Natural killer cell (primary cell): ENCODE measurements around the gene OTOP2. TPM values are rescaled to one million over a fixed set of nuclear protein-coding genes. Genes with fewer than 3 reads are reported as not detected.

Experiments used
- ATAC-seq, 3 donors: fragments of 150-1000 bp in 2 of 3; fragments of 200-7000 bp in 1 of 3; cut with Tn5 transposase; 1 replicate in 1 of 3; 2 replicates in 2 of 3; pipeline ENCODE4 v1.10.0; 2021; ENCODE audit warnings: mild to moderate bottlenecking in 2 of 3, moderate library complexity in 2 of 3
- DNase-seq, 2 donors: peaks; one replicate each; pipeline versions ENCODE4 v3.0.0 to v3.0.0-alpha.2; 2013 to 2021; ENCODE audit warnings: mixed read lengths in 1 of 2
- H3K27ac ChIP-seq: one replicate; pipeline ENCODE4 v1.5.1; 2013; ENCODE audit warnings: mild to moderate bottlenecking, low read length
- H3K27me3 ChIP-seq: one replicate; pipeline ENCODE4 v1.6.1; 2013; ENCODE audit warnings: low read length; ENCODE audit not compliant: control insufficient read depth, insufficient read depth
- H3K36me3 ChIP-seq: one replicate; pipeline ENCODE4 v1.6.1; 2013; ENCODE audit warnings: low read length; ENCODE audit not compliant: control insufficient read depth, insufficient read depth
- H3K4me1 ChIP-seq: one replicate; pipeline ENCODE4 v1.6.1; 2013; ENCODE audit warnings: low read length; ENCODE audit not compliant: control insufficient read depth, insufficient read depth
- H3K4me3 ChIP-seq: one replicate; pipeline ENCODE4 v1.5.1; 2013; ENCODE audit warnings: low read length
- H3K9me3 ChIP-seq: one replicate; pipeline ENCODE4 v1.6.1; 2013; ENCODE audit warnings: low read length; ENCODE audit not compliant: control insufficient read depth, insufficient read depth
- H3K27ac Mint-ChIP-seq, 2 donors: one replicate each; pipeline ENCODE4 v1.8.0; 2022; ENCODE audit warnings: mild to moderate bottlenecking in 2 of 2, mixed read lengths in 2 of 2, moderate library complexity in 1 of 2
- H3K27me3 Mint-ChIP-seq, 2 donors: one replicate each; pipeline ENCODE4 v1.8.0; 2022; ENCODE audit warnings: low read depth in 2 of 2, mixed read lengths in 2 of 2
- H3K36me3 Mint-ChIP-seq: one replicate; pipeline ENCODE4 v1.8.0; 2022; ENCODE audit warnings: mixed read lengths
- H3K4me1 Mint-ChIP-seq, 2 donors: one replicate each; pipeline ENCODE4 v1.8.0; 2022; ENCODE audit warnings: mixed read lengths in 2 of 2
- H3K4me3 Mint-ChIP-seq: one replicate; pipeline ENCODE4 v1.8.0; 2022; ENCODE audit warnings: mild to moderate bottlenecking, moderate library complexity, mixed read lengths
- H3K9me3 Mint-ChIP-seq, 2 donors: one replicate each; pipeline ENCODE4 v1.8.0; 2022; ENCODE audit warnings: mixed read lengths in 2 of 2
- CTCF ChIP-seq: fragments of 200-600 bp; IDR thresholded peaks from one replicate; pipeline ENCODE4 v1.8.0; 2022; ENCODE audit warnings: antibody characterized with exemption
- WGBS: methylation state at CpG from one replicate; pipeline ENCODE4 v1.1.7; 2013; ENCODE audit warnings: missing lambda C conversion rate; ENCODE audit not compliant: insufficient coverage; 5-methylcytosine and 5-hydroxymethylcytosine counted together
- intact Hi-C: fragments of 100-400 bp; cut with micrococcal nuclease; formaldehyde crosslinking; loops from one replicate; pipeline ENCODE4 v1.14.2; 2022
- total RNA-seq, 4 donors: library from RNA; stranded (reverse); fragments of 120-200 nt in 1 of 4; gene quantifications; one replicate each; pipeline versions ENCODE4 v1.2.3 to v1.2.4, GENCODE V29; 2013 to 2022

The OTOP2 gene
- total RNA-seq, 3 donors from 2014 or later (not counting 1 experiment from before 2014, with no cell fraction given), result not detected

DNA sequence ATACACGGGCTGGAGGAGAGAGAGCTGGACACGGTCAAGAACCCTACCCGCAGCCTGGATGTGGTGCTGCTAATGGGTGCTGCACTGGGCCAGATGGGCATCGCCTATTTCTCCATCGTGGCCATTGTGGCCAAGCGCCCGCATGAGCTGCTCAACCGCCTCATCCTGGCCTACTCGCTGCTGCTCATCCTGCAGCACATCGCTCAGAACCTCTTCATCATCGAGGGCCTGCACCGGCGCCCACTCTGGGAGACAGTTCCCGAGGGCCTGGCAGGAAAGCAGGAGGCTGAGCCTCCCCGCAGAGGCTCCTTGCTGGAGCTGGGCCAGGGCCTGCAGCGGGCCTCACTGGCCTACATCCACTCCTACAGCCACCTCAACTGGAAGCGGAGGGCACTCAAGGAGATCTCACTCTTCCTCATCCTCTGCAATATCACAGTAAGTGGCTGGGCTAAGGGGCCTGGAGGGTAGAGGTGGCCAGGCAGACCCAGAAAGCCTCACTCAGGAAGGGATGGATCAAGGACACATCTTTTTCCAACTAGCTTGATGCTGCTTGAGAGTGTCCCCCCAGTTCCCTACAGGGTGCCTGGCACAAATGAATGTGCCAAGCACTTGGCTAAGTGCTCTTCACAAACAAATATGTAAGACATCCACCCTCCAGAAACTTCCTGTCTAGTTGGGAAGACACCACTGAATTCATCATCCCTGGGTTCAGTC, 23.1 kb downstream of the OTOP2 start:
- no peaks in the 10 kb centered on the region for H3K9me3 Mint-ChIP-seq
- no peak overlapping the region for H3K4me3 Mint-ChIP-seq
- no peaks in the 10 kb centered on the region for H3K27me3 ChIP-seq
- H3K27ac ChIP-seq, result no peak overlapping the region
- ATAC-seq (no peak), DNase-seq (no peak)
- no peaks in the 10 kb centered on the region for H3K4me1 Mint-ChIP-seq
- TF ChIP-seq CTCF, result no peak
- no peaks in the 10 kb centered on the region for H3K9me3 ChIP-seq
- no peak overlapping the region for H3K4me3 ChIP-seq
- 91% methylated on average over 17 of the region's 17 CpGs for WGBS
- no peak overlapping the region for H3K27ac Mint-ChIP-seq
- no peaks in the 10 kb centered on the region for H3K36me3 ChIP-seq
- no peaks in the 10 kb centered on the region for H3K36me3 Mint-ChIP-seq
- no peaks in the 10 kb centered on the region for H3K4me1 ChIP-seq
- peaks cover 6 to 12% of the 10 kb centered on the region in 2 donors for H3K27me3 Mint-ChIP-seq
- intact Hi-C loops, result no loop called here

- H3K9me3 Mint-ChIP-seq, result no peaks in the 10 kb centered on the region
- H3K4me3 Mint-ChIP-seq, result no peak overlapping the region
- no peaks in the 10 kb centered on the region for H3K4me1 Mint-ChIP-seq
- intact Hi-C loops, result no loop called here
- 74% methylated on average over 11 of the region's 12 CpGs for WGBS
- no peaks in the 10 kb centered on the region for H3K27me3 ChIP-seq
- H3K9me3 ChIP-seq, result no peaks in the 10 kb centered on the region
- no peak overlapping the region for H3K27ac Mint-ChIP-seq
- peaks cover 0 to 5% of the 10 kb centered on the region in 2 donors for H3K27me3 Mint-ChIP-seq
- H3K4me3 ChIP-seq, result no peak overlapping the region
- H3K36me3 Mint-ChIP-seq, result no peaks in the 10 kb centered on the region
- no peak overlapping the region for H3K27ac ChIP-seq
- ATAC-seq (no peak), DNase-seq (no peak)
- no peaks in the 10 kb centered on the region for H3K4me1 ChIP-seq
- no peaks in the 10 kb centered on the region for H3K36me3 ChIP-seq
- no peak for TF ChIP-seq CTCF
These were observed 25.5 kb downstream of the OTOP2 start for GRCh38 chr17:74949455-74950115.

DNA sequence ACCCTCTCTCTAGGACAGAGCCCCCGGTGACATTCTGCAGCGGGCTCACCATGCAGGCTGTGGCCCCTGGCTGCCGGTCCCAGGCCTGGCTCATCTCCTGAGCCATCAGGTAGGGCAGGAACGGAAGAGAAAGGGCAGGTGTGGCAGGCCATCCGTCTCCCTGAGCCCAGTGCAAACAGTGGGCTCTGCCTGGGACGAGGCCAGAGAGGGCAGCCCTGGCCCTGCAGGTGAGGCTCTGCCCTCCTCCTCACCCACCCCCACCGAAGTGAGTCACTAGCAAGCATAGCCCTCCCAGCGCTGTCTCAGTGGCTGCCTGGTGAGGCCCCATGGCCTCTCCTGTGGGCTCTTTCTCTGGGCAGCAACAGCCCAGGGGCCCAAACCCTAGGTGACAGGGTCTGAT, 26.1 kb downstream of the OTOP2 start:
- Histone ChIP-seq H3K9me3 (no peaks in the 10 kb centered on the region), H3K36me3 (no peaks in the 10 kb centered on the region), H3K4me3 (no peak overlapping the region), H3K27me3 (no peaks in the 10 kb centered on the region), H3K27ac (no peak overlapping the region), H3K4me1 (no peaks in the 10 kb centered on the region)
- no peak for ATAC-seq
- Mint-ChIP-seq H3K27me3 (peaks cover 0 to 1% of the 10 kb centered on the region in 2 donors), H3K36me3 (no peaks in the 10 kb centered on the region), H3K4me1 (no peaks in the 10 kb centered on the region), H3K4me3 (no peak overlapping the region), H3K9me3 (no peaks in the 10 kb centered on the region), H3K27ac (no peak overlapping the region)
- intact Hi-C loops, result no loop called here
- WGBS, result 72% methylated on average over 8 of the region's 8 CpGs
- DNase-seq, result no peak
- no peak for TF ChIP-seq CTCF
